Thyroid gland (tissue), 4 donors: ENCODE results near the gene AGPAT2. TPM values are rescaled to one million over a fixed set of nuclear protein-coding genes. Genes with fewer than 3 reads are reported as not detected.

ENCODE experiments used
- DNase-seq, 2 donors: peaks; one replicate each; pipeline ENCODE4 v3.0.0-alpha.2; 2019
- H3K27ac ChIP-seq, 3 donors: fragments of 200-600 bp; sonication (generic); 1 replicate in 2 of 3; 2 replicates in 1 of 3; pipeline ENCODE4 v1.5.1; 2016 to 2019; ENCODE audit warnings: mild to moderate bottlenecking in 1 of 3, moderate library complexity in 1 of 3
- H3K27me3 ChIP-seq: fragments of 200-600 bp; sonication (generic); one replicate; pipeline ENCODE4 v1.5.1; 2019
- H3K36me3 ChIP-seq, 2 donors: fragments of 200-600 bp; sonication (generic); one replicate each; pipeline ENCODE4 v1.5.1; 2016 to 2019
- H3K4me1 ChIP-seq, 2 donors: fragments of 200-600 bp; sonication (generic); one replicate each; pipeline ENCODE4 v1.5.1; 2017 to 2019
- H3K4me3 ChIP-seq, 3 donors: fragments of 200-600 bp; sonication (generic); replicated peaks in 1 of 3; 1 replicate in 2 of 3; 2 replicates in 1 of 3; pipeline ENCODE4 v1.5.1; 2016; ENCODE audit warnings: mild to moderate bottlenecking in 1 of 3
- H3K9me3 ChIP-seq: fragments of 200-600 bp; sonication (generic); one replicate; pipeline ENCODE4 v1.5.1; 2017
- CTCF ChIP-seq, 6 experiments: fragments of 200-600 bp in 3 of 6; fragments of 450-650 bp in 3 of 6; sonication (generic) in 3 of 6; IDR thresholded peaks; one replicate each; pipeline ENCODE4 v1.5.1; 2016 to 2019; ENCODE audit warnings: antibody characterized with exemption in 6 of 6, mild to moderate bottlenecking in 2 of 6, inconsistent platforms in 1 of 6, moderate library complexity in 1 of 6
- POLR2A ChIP-seq, 2 donors: fragments of 450-650 bp; IDR thresholded peaks; one replicate each; pipeline ENCODE4 v1.6.1; 2017; ENCODE audit warnings: antibody characterized with exemption in 2 of 2, mild to moderate bottlenecking in 2 of 2, moderate library complexity in 1 of 2
- WGBS, 2 donors: methylation state at CpG; one replicate each; pipeline ENCODE4 v1.1.5; 2017; 5-methylcytosine and 5-hydroxymethylcytosine counted together
- intact Hi-C: fragments of 100-400 bp; cut with DNase I; formaldehyde crosslinking; loops from one replicate; pipeline ENCODE4 v1.15.1; 2023
- total RNA-seq, 4 donors: library from RNA; depleted of rRNA; stranded (reverse); fragments of >200 nt; gene quantifications; one replicate each; pipeline ENCODE4 v1.2.3, GENCODE V29; 2016

AGPAT2 gene
- total RNA-seq, 4 donors from 2014 or later: 58.6 to 78.7 (median 72.0) TPM

- 36 to 40% methylated on average over 5 to 14 of the region's 40 CpGs for WGBS, 2 donors
- Histone ChIP-seq H3K9me3 (no peaks in the 10 kb centered on the region), H3K4me3 (peak overlapping the region in 1 of 3 donors; percentile 14), H3K27ac (peak overlapping the region; percentile 28 to 40 (median 36)), H3K36me3 (no peaks in the 10 kb centered on the region), H3K27me3 (no peaks in the 10 kb centered on the region), H3K4me1 (peaks cover 11 to 12% of the 10 kb centered on the region in 2 donors)
- TF ChIP-seq POLR2A (IDR thresholded peaks at IDR 0.05) (no peak), CTCF (IDR thresholded peaks at IDR 0.05) (no peak)
- DNase-seq: peak; percentile 40 to 46
- intact Hi-C loops: no loop called here
Measured at GRCh38 chr9:136645903-136646754, 41.1 kb downstream of the AGPAT2 start.

DNA sequence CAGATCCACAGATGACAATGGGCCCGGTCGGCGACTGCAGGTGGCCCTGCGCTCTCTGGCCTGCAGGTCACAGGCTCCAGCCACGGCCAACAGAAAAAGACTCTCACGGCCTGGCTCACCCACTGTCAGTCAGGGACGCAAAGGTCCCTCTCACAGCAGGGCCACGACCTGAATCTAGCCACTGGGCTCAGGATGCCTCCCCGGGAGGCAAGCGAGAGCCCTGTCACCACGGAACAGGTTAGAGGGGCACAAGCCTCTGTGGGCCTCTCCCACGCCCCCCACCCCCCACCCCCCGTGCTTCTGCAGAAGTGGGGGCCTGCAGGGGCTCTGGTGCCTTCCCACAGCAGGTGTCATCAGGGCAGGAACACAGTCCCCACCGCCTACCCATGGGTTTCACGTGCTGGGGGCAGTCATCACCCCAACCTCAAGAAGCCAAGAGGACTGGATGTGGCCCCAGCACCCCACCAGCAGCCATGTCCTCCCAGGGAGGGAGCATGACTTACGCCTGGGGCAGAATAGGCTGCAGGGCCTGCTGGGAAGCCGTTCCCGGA, 41.8 kb downstream of the AGPAT2 start:
- WGBS, 2 donors: 80 to 82% methylated on average over 8 to 11 of the region's 18 CpGs
- intact Hi-C loops: no loop called here
- Histone ChIP-seq H3K4me3 (no peak overlapping the region), H3K27ac (peak overlapping the region in 2 of 3 donors; percentile 28 to 30), H3K36me3 (no peaks in the 10 kb centered on the region), H3K27me3 (no peaks in the 10 kb centered on the region), H3K9me3 (no peaks in the 10 kb centered on the region), H3K4me1 (peaks cover 11 to 12% of the 10 kb centered on the region in 2 donors)
- no peak for DNase-seq
- TF ChIP-seq CTCF (IDR thresholded peaks at IDR 0.05) (no peak), POLR2A (IDR thresholded peaks at IDR 0.05) (no peak)

DNA sequence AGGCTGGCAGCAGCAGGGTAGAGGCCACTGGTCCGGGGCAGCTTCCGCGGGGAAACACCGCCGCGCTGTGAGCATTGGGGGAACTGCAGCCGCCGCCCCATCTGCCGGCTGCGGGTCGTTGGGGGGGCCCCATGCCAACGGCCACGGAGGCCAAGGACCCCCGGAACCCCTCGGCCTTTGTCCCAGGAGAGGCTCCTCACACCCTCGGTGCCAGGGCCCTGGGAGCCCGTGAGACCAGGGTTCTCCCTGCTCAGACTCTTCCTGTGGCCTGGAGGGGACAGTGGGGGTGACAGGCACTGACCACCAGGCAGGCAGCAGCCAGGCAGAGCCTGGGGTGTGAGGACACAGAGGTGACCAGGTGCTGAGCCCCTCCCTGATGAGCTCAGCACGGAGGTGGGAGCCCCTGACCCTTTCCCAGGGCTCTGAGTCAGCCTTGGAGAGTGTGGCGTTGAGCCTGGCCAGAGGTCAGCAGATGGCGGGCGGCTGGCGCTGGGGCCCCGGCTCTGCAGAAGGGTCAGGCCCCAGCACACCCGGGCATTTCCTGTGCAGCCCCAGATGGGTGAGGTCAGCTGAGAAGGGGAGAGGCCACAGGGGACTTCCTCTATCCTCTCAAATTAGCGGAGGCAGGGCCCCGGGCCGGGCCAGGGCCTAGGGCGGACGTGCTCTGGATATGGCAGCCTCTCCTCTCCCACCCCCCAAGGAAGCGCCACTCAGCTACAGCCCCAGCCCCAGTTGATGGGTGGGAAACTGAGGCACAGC, 42.5 kb downstream of the AGPAT2 start:
- 35 to 60% methylated on average over 3 to 11 of the region's 30 CpGs for WGBS, 2 donors
- TF ChIP-seq CTCF (IDR thresholded peaks at IDR 0.05) (peak; percentile 76 to 95 (median 93)), POLR2A (IDR thresholded peaks at IDR 0.05) (no peak)
- intact Hi-C loops: no loop called here
- Histone ChIP-seq H3K27me3 (no peaks in the 10 kb centered on the region), H3K4me3 (peak overlapping the region in 1 of 3 donors; percentile 12), H3K27ac (peak overlapping the region in 2 of 3 donors; percentile 30 to 43), H3K36me3 (no peaks in the 10 kb centered on the region), H3K4me1 (peaks cover 11 to 12% of the 10 kb centered on the region in 2 donors), H3K9me3 (no peaks in the 10 kb centered on the region)
- DNase-seq: peak; percentile 33 to 48

- 0 to 9% methylated on average over 5 to 8 of the region's 15 CpGs for WGBS, 2 donors
- peaks cover 11 to 12% of the 10 kb centered on the region in 2 donors for H3K4me1 ChIP-seq
- H3K9me3 ChIP-seq: no peaks in the 10 kb centered on the region
- H3K27me3 ChIP-seq: no peaks in the 10 kb centered on the region
- H3K27ac ChIP-seq: peak overlapping the region in 2 of 3 donors; percentile 20 to 21
- intact Hi-C loops: no loop called here
- peak overlapping the region in 1 of 3 donors; percentile 12 for H3K4me3 ChIP-seq
- TF ChIP-seq POLR2A (IDR thresholded peaks at IDR 0.05) (no peak), CTCF (IDR thresholded peaks at IDR 0.05) (no peak)
- DNase-seq: peak; percentile 92 to 95
- H3K36me3 ChIP-seq: no peaks in the 10 kb centered on the region
Measured at GRCh38 chr9:136644343-136644592, 43.0 kb downstream of the AGPAT2 start.
